ENCODE results near the gene DRG1.
A peak's percentile ranks its signal among the peaks of the same experiment; 100 is the strongest.

The DRG1 gene

GRCh38 chr22:31399211-31400022 lies at the start of gene DRG1:
DRG1 (plus strand) TSS chr22:31399604; CDS start chr22:31399684, 80 bp downstream.
- H3K9me3 ChIP-seq (ENCODE audit: control insufficient read depth, insufficient read depth, low read length) = no peaks in the 10 kb centered on the region
- H3K27me3 ChIP-seq (ENCODE audit: control insufficient read depth, insufficient read depth, low read length) = no peaks in the 10 kb centered on the region
- WGBS (ENCODE audit: insufficient coverage, insufficient read length) = no CpG with 5 or more reads among the region's 72 CpGs
- peak within 1 kb of the TSS; percentile 94 for H3K4me3 ChIP-seq (ENCODE audit: low read length)
- DNase-seq (ENCODE audit: low read depth, low spot score) = peak; percentile 82
- no peaks in the 10 kb centered on the region; the same call in 1 of the 2 replicates for H3K36me3 ChIP-seq (ENCODE audit: control insufficient read depth, insufficient read depth, low read length)
- no peak within 1 kb of the TSS for H3K27ac ChIP-seq (ENCODE audit: low read length)
- no peaks in the 10 kb centered on the region for H3K4me1 ChIP-seq (ENCODE audit: control insufficient read depth, insufficient read depth, low read length)

- no peaks in the 10 kb centered on the region for H3K36me3 ChIP-seq (ENCODE audit: control insufficient read depth, insufficient read depth, low read length)
- no peak overlapping the region for H3K27ac ChIP-seq (ENCODE audit: low read length)
Measured at GRCh38 chr22:31349960-31350359, 49.4 kb upstream of the DRG1 start.

GRCh38 chr22:31350410-31350863 lies 49.0 kb upstream of the DRG1 start:
- no peaks in the 10 kb centered on the region for H3K4me1 ChIP-seq (ENCODE audit: control insufficient read depth, insufficient read depth, low read length)
- no peak for DNase-seq (ENCODE audit: low read depth, low spot score)
- no peak overlapping the region for H3K4me3 ChIP-seq (ENCODE audit: low read length)
- no peak overlapping the region for H3K27ac ChIP-seq (ENCODE audit: low read length)
- no peaks in the 10 kb centered on the region for H3K27me3 ChIP-seq (ENCODE audit: control insufficient read depth, insufficient read depth, low read length)
- H3K36me3 ChIP-seq (ENCODE audit: control insufficient read depth, insufficient read depth, low read length) = no peaks in the 10 kb centered on the region
- WGBS (ENCODE audit: insufficient coverage, insufficient read length) = no CpG with 5 or more reads among the region's 8 CpGs
- no peaks in the 10 kb centered on the region for H3K9me3 ChIP-seq (ENCODE audit: control insufficient read depth, insufficient read depth, low read length)

More at GRCh38 chr22:31349960-31350359, 49.4 kb upstream of the DRG1 start:
- H3K9me3 ChIP-seq (ENCODE audit: control insufficient read depth, insufficient read depth, low read length) = no peaks in the 10 kb centered on the region
- H3K4me1 ChIP-seq (ENCODE audit: control insufficient read depth, insufficient read depth, low read length) = no peaks in the 10 kb centered on the region
- no peak overlapping the region for H3K4me3 ChIP-seq (ENCODE audit: low read length)
- no peak for DNase-seq (ENCODE audit: low read depth, low spot score)
- no peaks in the 10 kb centered on the region for H3K27me3 ChIP-seq (ENCODE audit: control insufficient read depth, insufficient read depth, low read length)

- no CpG with 5 or more reads among the region's 5 CpGs for WGBS (ENCODE audit: insufficient coverage, insufficient read length)
- no peaks in the 10 kb centered on the region for H3K36me3 ChIP-seq (ENCODE audit: control insufficient read depth, insufficient read depth, low read length)
- H3K27me3 ChIP-seq (ENCODE audit: control insufficient read depth, insufficient read depth, low read length) = no peaks in the 10 kb centered on the region
Measured at GRCh38 chr22:31354515-31354914, 44.9 kb upstream of the DRG1 start.

GRCh38 chr22:31360029-31360428 lies 39.4 kb upstream of the DRG1 start:
- H3K36me3 ChIP-seq (ENCODE audit: control insufficient read depth, insufficient read depth, low read length) = no peaks in the 10 kb centered on the region
- H3K4me3 ChIP-seq (ENCODE audit: low read length) = no peak overlapping the region
- WGBS (ENCODE audit: insufficient coverage, insufficient read length) = no CpG with 5 or more reads among the region's 1 CpG
- H3K9me3 ChIP-seq (ENCODE audit: control insufficient read depth, insufficient read depth, low read length) = no peaks in the 10 kb centered on the region
- H3K27me3 ChIP-seq (ENCODE audit: control insufficient read depth, insufficient read depth, low read length) = no peaks in the 10 kb centered on the region
- DNase-seq (ENCODE audit: low read depth, low spot score) = no peak
- no peaks in the 10 kb centered on the region for H3K4me1 ChIP-seq (ENCODE audit: control insufficient read depth, insufficient read depth, low read length)
- H3K27ac ChIP-seq (ENCODE audit: low read length) = no peak overlapping the region

More at GRCh38 chr22:31354515-31354914, 44.9 kb upstream of the DRG1 start:
- Histone ChIP-seq H3K9me3 (ENCODE audit: control insufficient read depth, insufficient read depth, low read length) (no peaks in the 10 kb centered on the region), H3K4me3 (ENCODE audit: low read length) (no peak overlapping the region), H3K27ac (ENCODE audit: low read length) (no peak overlapping the region), H3K4me1 (ENCODE audit: control insufficient read depth, insufficient read depth, low read length) (no peaks in the 10 kb centered on the region)
- no peak for DNase-seq (ENCODE audit: low read depth, low spot score)

- H3K27ac ChIP-seq (ENCODE audit: low read length) = no peak overlapping the region
- H3K4me3 ChIP-seq (ENCODE audit: low read length) = no peak overlapping the region
- WGBS (ENCODE audit: insufficient coverage, insufficient read length) = no CpG with 5 or more reads among the region's 1 CpG
- no peaks in the 10 kb centered on the region for H3K27me3 ChIP-seq (ENCODE audit: control insufficient read depth, insufficient read depth, low read length)
- no peaks in the 10 kb centered on the region for H3K4me1 ChIP-seq (ENCODE audit: control insufficient read depth, insufficient read depth, low read length)
- H3K36me3 ChIP-seq (ENCODE audit: control insufficient read depth, insufficient read depth, low read length) = no peaks in the 10 kb centered on the region
- no peaks in the 10 kb centered on the region for H3K9me3 ChIP-seq (ENCODE audit: control insufficient read depth, insufficient read depth, low read length)
- no peak for DNase-seq (ENCODE audit: low read depth, low spot score)
Measured at GRCh38 chr22:31361743-31362142, 37.7 kb upstream of the DRG1 start.

- Histone ChIP-seq H3K36me3 (ENCODE audit: control insufficient read depth, insufficient read depth, low read length) (no peaks in the 10 kb centered on the region), H3K4me3 (ENCODE audit: low read length) (no peak overlapping the region), H3K4me1 (ENCODE audit: control insufficient read depth, insufficient read depth, low read length) (no peaks in the 10 kb centered on the region), H3K9me3 (ENCODE audit: control insufficient read depth, insufficient read depth, low read length) (no peaks in the 10 kb centered on the region), H3K27ac (ENCODE audit: low read length) (no peak overlapping the region), H3K27me3 (ENCODE audit: control insufficient read depth, insufficient read depth, low read length) (no peaks in the 10 kb centered on the region)
- DNase-seq (ENCODE audit: low read depth, low spot score) = no peak
- WGBS (ENCODE audit: insufficient coverage, insufficient read length) = no CpG with 5 or more reads among the region's 3 CpGs
Measured at GRCh38 chr22:31363885-31364465, 35.4 kb upstream of the DRG1 start.

- no peak overlapping the region for H3K27ac ChIP-seq (ENCODE audit: low read length)
- no peaks in the 10 kb centered on the region for H3K27me3 ChIP-seq (ENCODE audit: control insufficient read depth, insufficient read depth, low read length)
- no peaks in the 10 kb centered on the region for H3K36me3 ChIP-seq (ENCODE audit: control insufficient read depth, insufficient read depth, low read length)
- H3K4me3 ChIP-seq (ENCODE audit: low read length) = no peak overlapping the region
- no peaks in the 10 kb centered on the region for H3K9me3 ChIP-seq (ENCODE audit: control insufficient read depth, insufficient read depth, low read length)
- WGBS (ENCODE audit: insufficient coverage, insufficient read length) = no CpG with 5 or more reads among the region's 3 CpGs
- no peaks in the 10 kb centered on the region for H3K4me1 ChIP-seq (ENCODE audit: control insufficient read depth, insufficient read depth, low read length)
- no peak for DNase-seq (ENCODE audit: low read depth, low spot score)
Measured at GRCh38 chr22:31367426-31367825, 32.0 kb upstream of the DRG1 start.

- Histone ChIP-seq H3K27ac (ENCODE audit: low read length) (no peak overlapping the region), H3K27me3 (ENCODE audit: control insufficient read depth, insufficient read depth, low read length) (no peaks in the 10 kb centered on the region), H3K4me3 (ENCODE audit: low read length) (no peak overlapping the region), H3K36me3 (ENCODE audit: control insufficient read depth, insufficient read depth, low read length) (no peaks in the 10 kb centered on the region), H3K9me3 (ENCODE audit: control insufficient read depth, insufficient read depth, low read length) (no peaks in the 10 kb centered on the region), H3K4me1 (ENCODE audit: control insufficient read depth, insufficient read depth, low read length) (no peaks in the 10 kb centered on the region)
- DNase-seq (ENCODE audit: low read depth, low spot score) = no peak
- no CpG with 5 or more reads among the region's 3 CpGs for WGBS (ENCODE audit: insufficient coverage, insufficient read length)
Measured at GRCh38 chr22:31377612-31378011, 21.8 kb upstream of the DRG1 start.

- no CpG with 5 or more reads among the region's 3 CpGs for WGBS (ENCODE audit: insufficient coverage, insufficient read length)
- H3K36me3 ChIP-seq (ENCODE audit: control insufficient read depth, insufficient read depth, low read length) = no peaks in the 10 kb centered on the region
Measured at GRCh38 chr22:31378123-31378522, 21.3 kb upstream of the DRG1 start.

More at GRCh38 chr22:31378123-31378522, 21.3 kb upstream of the DRG1 start:
- Histone ChIP-seq H3K27ac (ENCODE audit: low read length) (no peak overlapping the region), H3K9me3 (ENCODE audit: control insufficient read depth, insufficient read depth, low read length) (no peaks in the 10 kb centered on the region), H3K27me3 (ENCODE audit: control insufficient read depth, insufficient read depth, low read length) (no peaks in the 10 kb centered on the region), H3K4me1 (ENCODE audit: control insufficient read depth, insufficient read depth, low read length) (no peaks in the 10 kb centered on the region), H3K4me3 (ENCODE audit: low read length) (no peak overlapping the region)
- DNase-seq (ENCODE audit: low read depth, low spot score) = no peak

All from iPS DF 6.9 (cell line).